Caco-2 (cell line): ENCODE data around the gene NAXD. TPM values are rescaled to one million over a fixed set of nuclear protein-coding genes. Genes with fewer than 3 reads are reported as not detected.

Experiments used
- BruUV-seq: library from RNA; stranded (reverse); fragments of 400-500 nt; replicated peaks from 2 replicates; lab custom pipeline; 2021; lab: Mats Ljungman, UMichigan
- CTCF ChIA-PET: fragments of 300-600 bp; sonication (Branson Sonifier 250); formaldehyde crosslinking; loops from one replicate; lab custom pipeline; 2022; ENCODE audit warnings: antibody characterized with exemption; lab: Charles Lee
- POLR2A ChIA-PET: fragments of 300-600 bp; sonication (Branson Sonifier 250); formaldehyde crosslinking; loops from one replicate; lab custom pipeline; 2022; ENCODE audit warnings: antibody characterized with exemption; lab: Charles Lee
- DNase-seq, 2 experiments: peaks; one replicate each; pipeline versions ENCODE4 v3.0.0 to v3.0.0-alpha.2; 2020 to 2022
- H3K27me3 ChIP-seq: replicated peaks from 2 replicates; pipeline ENCODE4 v1.6.0; 2011; ENCODE audit warnings: low read length; ENCODE audit not compliant: control insufficient read depth, insufficient read depth
- H3K36me3 ChIP-seq: 2 replicates; pipeline ENCODE4 v1.5.1; 2011; ENCODE audit warnings: low read length; ENCODE audit not compliant: control insufficient read depth, insufficient read depth
- H3K4me1 ChIP-seq: fragments of 250-450 bp; sonication (Bioruptor Pico); 2 replicates; pipeline ENCODE4 v1.5.1; 2020; ENCODE audit warnings: mild to moderate bottlenecking
- H3K4me3 ChIP-seq: 2 replicates; pipeline ENCODE4 v1.5.1; 2011; ENCODE audit warnings: low read depth, mild to moderate bottlenecking, control low read depth, low read length
- H3K9me3 ChIP-seq: fragments of 250-450 bp; sonication (Bioruptor Pico); 2 replicates; pipeline ENCODE4 v1.5.1; 2020; ENCODE audit warnings: mild to moderate bottlenecking, moderate library complexity
- H3K27ac Mint-ChIP-seq: one replicate; pipeline ENCODE4 v1.8.0; 2022; ENCODE audit warnings: mixed read lengths; ENCODE audit not compliant: unreplicated experiment
- H3K27me3 Mint-ChIP-seq: one replicate; pipeline ENCODE4 v1.8.0; 2022; ENCODE audit warnings: mixed read lengths; ENCODE audit not compliant: insufficient read depth, unreplicated experiment
- H3K36me3 Mint-ChIP-seq: one replicate; pipeline ENCODE4 v1.8.0; 2022; ENCODE audit warnings: mild to moderate bottlenecking, mixed read lengths; ENCODE audit not compliant: insufficient read depth, unreplicated experiment
- H3K4me1 Mint-ChIP-seq: one replicate; pipeline ENCODE4 v1.8.0; 2022; ENCODE audit warnings: low read depth, mixed read lengths; ENCODE audit not compliant: unreplicated experiment
- H3K4me3 Mint-ChIP-seq: one replicate; pipeline ENCODE4 v1.8.0; 2022; ENCODE audit warnings: mild to moderate bottlenecking, moderate library complexity, mixed read lengths; ENCODE audit not compliant: unreplicated experiment
- H3K9me3 Mint-ChIP-seq: one replicate; pipeline ENCODE4 v1.8.0; 2022; ENCODE audit warnings: mixed read lengths; ENCODE audit not compliant: unreplicated experiment
- CTCF ChIP-seq, 2 experiments: fragments of 200-600 bp in 1 of 2; IDR thresholded peaks; 1 replicate in 1 of 2; 2 replicates in 1 of 2; pipeline versions ENCODE4 v1.5.1 to v1.8.0; 2011 to 2022; ENCODE audit warnings: antibody characterized with exemption in 1 of 2, control low read depth in 1 of 2, inconsistent platforms in 1 of 2, low read depth in 1 of 2, low read length in 1 of 2, mild to moderate bottlenecking in 1 of 2, moderate library complexity in 1 of 2; ENCODE audit not compliant: insufficient read depth in 1 of 2, severe bottlenecking in 1 of 2, unreplicated experiment in 1 of 2
- intact Hi-C: fragments of 100-400 bp; cut with micrococcal nuclease; formaldehyde crosslinking; loops from one replicate; pipeline ENCODE4 v1.10.0; 2022; ENCODE audit not compliant: unreplicated experiment
- total RNA-seq: library from RNA; stranded (reverse); gene quantifications from 2 replicates; pipeline ENCODE4 v1.2.3, GENCODE V29; 2022

NAXD gene
- total RNA-seq, 1 experiment from 2014 or later, result 51.5 TPM

- no peak for DNase-seq
- no TSS peak for BruUV-seq
- Mint-ChIP-seq H3K9me3 (no peaks in the 10 kb centered on the region), H3K27ac (no peak overlapping the region), H3K36me3 (peaks cover 57% of the 10 kb centered on the region), H3K4me3 (no peak overlapping the region), H3K27me3 (no peaks in the 10 kb centered on the region), H3K4me1 (peaks cover 12% of the 10 kb centered on the region)
- CTCF ChIA-PET, result no interaction called here
- peaks cover 4% of the 10 kb centered on the region for H3K36me3 ChIP-seq
- TF ChIP-seq CTCF (IDR thresholded peaks at IDR 0.05; ENCODE audit: insufficient read depth in 1 of 2, low read depth in 1 of 2, low read length in 1 of 2, severe bottlenecking in 1 of 2, unreplicated experiment in 1 of 2), result no peak
- H3K27me3 ChIP-seq, result no peaks in the 10 kb centered on the region; the same call in 1 of the 2 replicates
- intact Hi-C loops, result no loop called here
- POLR2A ChIA-PET, result no interaction called here
- no peaks in the 10 kb centered on the region for H3K9me3 ChIP-seq
- H3K4me3 ChIP-seq, result no peak overlapping the region
- H3K4me1 ChIP-seq, result no peaks in the 10 kb centered on the region
Observed at GRCh38 chr13:110627761-110628476, 12.6 kb downstream of the NAXD start.

- Mint-ChIP-seq H3K9me3 (no peaks in the 10 kb centered on the region), H3K27me3 (no peaks in the 10 kb centered on the region), H3K27ac (no peak overlapping the region), H3K4me3 (no peak overlapping the region), H3K4me1 (peaks cover 12% of the 10 kb centered on the region), H3K36me3 (peaks cover 54% of the 10 kb centered on the region)
- TF ChIP-seq CTCF (IDR thresholded peaks at IDR 0.05; ENCODE audit: insufficient read depth in 1 of 2, low read depth in 1 of 2, low read length in 1 of 2, severe bottlenecking in 1 of 2, unreplicated experiment in 1 of 2), result no peak
- CTCF ChIA-PET, result no interaction called here
- H3K4me1 ChIP-seq, result no peaks in the 10 kb centered on the region
- BruUV-seq, result no TSS peak
- POLR2A ChIA-PET, result no interaction called here
- intact Hi-C loops, result no loop called here
- no peak overlapping the region for H3K4me3 ChIP-seq
- H3K36me3 ChIP-seq, result peaks cover 3% of the 10 kb centered on the region
- no peaks in the 10 kb centered on the region; the same call in 1 of the 2 replicates for H3K27me3 ChIP-seq
- no peaks in the 10 kb centered on the region for H3K9me3 ChIP-seq
- no peak for DNase-seq
Observed at GRCh38 chr13:110628477-110628793, 13.1 kb downstream of the NAXD start.

GRCh38 chr13:110628952-110629701 lies 13.8 kb downstream of the NAXD start:
- ChIA-PET CTCF (no interaction called here), POLR2A (no interaction called here)
- Histone ChIP-seq H3K4me3 (no peak overlapping the region), H3K36me3 (peaks cover 3% of the 10 kb centered on the region), H3K27me3 (no peaks in the 10 kb centered on the region; the same call in 1 of the 2 replicates), H3K9me3 (no peaks in the 10 kb centered on the region), H3K4me1 (no peaks in the 10 kb centered on the region)
- Mint-ChIP-seq H3K27ac (no peak overlapping the region), H3K36me3 (peaks cover 58% of the 10 kb centered on the region), H3K27me3 (no peaks in the 10 kb centered on the region), H3K9me3 (no peaks in the 10 kb centered on the region), H3K4me1 (peaks cover 12% of the 10 kb centered on the region), H3K4me3 (no peak overlapping the region)
- intact Hi-C loops, result no loop called here
- no TSS peak for BruUV-seq
- DNase-seq, result peak in 1 of 2 experiments; percentile 9
- TF ChIP-seq CTCF (IDR thresholded peaks at IDR 0.05; ENCODE audit: insufficient read depth in 1 of 2, low read depth in 1 of 2, low read length in 1 of 2, severe bottlenecking in 1 of 2, unreplicated experiment in 1 of 2), result no peak
